K562 (cell line): ENCODE data around the gene DSP. TPM values are rescaled to one million over a fixed set of nuclear protein-coding genes. Genes with fewer than 3 reads are reported as not detected.
A peak's percentile ranks its signal among the peaks of the same experiment; 100 is the strongest.

Source experiments
- ATAC-seq: fragments of 200-7000 bp; cut with Tn5 transposase; 3 replicates; pipeline ENCODE4 v1.9.1; 2020; ENCODE audit warnings: moderate library complexity
- BruUV-seq: library from RNA; stranded (reverse); fragments of 400-500 nt; replicated peaks from 2 replicates; lab custom pipeline; 2021; lab: Mats Ljungman, UMichigan
- CTCF ChIA-PET: fragments of 300-600 bp; formaldehyde crosslinking; extraction: SDS; loops from one replicate; lab custom pipeline; 2021; ENCODE audit warnings: low intra/inter-chr PET ratio; lab: Yijun Ruan, JAX
- POLR2A ChIA-PET: fragments of 300-600, 350-650 bp; sonication (Branson Sonifier 250); formaldehyde crosslinking; extraction: SDS; loops from one replicate; lab custom pipeline; 2021; ENCODE audit warnings: antibody characterized with exemption, inconsistent platforms; lab: Yijun Ruan, JAX
- DNase-seq, 4 experiments: peaks; one replicate each; pipeline versions ENCODE4 v3.0.0 to v3.0.0-alpha.2; 2011 to 2018; ENCODE audit warnings: low spot score in 3 of 4, mixed read lengths in 3 of 4; ENCODE audit errors: extremely low read depth in 1 of 4
- FAIRE-seq: peaks from 2 replicates; lab custom pipeline; 2011; peaks lifted over from hg19 to GRCh38; lab: Jason Lieb, UNC
- H2AFZ ChIP-seq: 2 replicates; pipeline ENCODE4 v1.6.0; 2011; ENCODE audit warnings: low read depth, low read length, control low read depth, inconsistent platforms
- H3K27ac ChIP-seq: fragments of 200-600 bp; 3 replicates; pipeline ENCODE4 v1.8.0; 2011; ENCODE audit warnings: low read depth, mild to moderate bottlenecking, control low read depth, inconsistent platforms, low read length, moderate library complexity, mixed read lengths; ENCODE audit errors: extremely low read depth
- H3K27me3 ChIP-seq, 2 experiments: fragments of 300-600 bp in 1 of 2; 2 replicates in 1 of 2; 3 replicates in 1 of 2; pipeline versions ENCODE4 v1.6.0 to v1.8.0; 2011; ENCODE audit warnings: inconsistent platforms in 2 of 2, low read length in 2 of 2, mild to moderate bottlenecking in 1 of 2, mixed read lengths in 1 of 2, moderate library complexity in 1 of 2; ENCODE audit not compliant: control insufficient read depth in 2 of 2, insufficient read depth in 2 of 2
- H3K36me3 ChIP-seq: fragments of 300-600 bp; 3 replicates; pipeline ENCODE4 v1.8.0; 2011; ENCODE audit warnings: mild to moderate bottlenecking, low read length, inconsistent platforms; ENCODE audit not compliant: control insufficient read depth, insufficient read depth
- H3K4me1 ChIP-seq, 2 experiments: fragments of 200-600 bp in 1 of 2; replicated peaks in 1 of 2; 2 replicates in 1 of 2; 3 replicates in 1 of 2; pipeline versions ENCODE4 v1.5.1 to v1.8.0; 2011; ENCODE audit warnings: inconsistent platforms in 2 of 2, low read length in 2 of 2, mild to moderate bottlenecking in 1 of 2, mixed read lengths in 1 of 2, moderate library complexity in 1 of 2; ENCODE audit not compliant: control insufficient read depth in 2 of 2, insufficient read depth in 2 of 2
- H3K4me2 ChIP-seq: 2 replicates; pipeline ENCODE4 v1.6.1; 2011; ENCODE audit warnings: low read length, control low read depth, inconsistent platforms, mixed read lengths; ENCODE audit not compliant: insufficient read depth
- H3K4me3 ChIP-seq: fragments of 200-600 bp; sonication (generic), shearing (Covaris generic); 2 replicates; pipeline ENCODE4 v1.5.1; 2016; ENCODE audit warnings: control low read depth, inconsistent platforms
- H3K79me2 ChIP-seq: fragments of 200-600 bp; 3 replicates; pipeline ENCODE4 v1.8.0; 2011; ENCODE audit warnings: low read length, inconsistent platforms; ENCODE audit not compliant: control insufficient read depth, insufficient read depth
- H3K9ac ChIP-seq, 2 experiments: 2 replicates each; pipeline versions ENCODE4 v1.6.0 to v1.6.1; 2011; ENCODE audit warnings: low read depth in 2 of 2, low read length in 2 of 2, control low read depth in 1 of 2, inconsistent platforms in 1 of 2, mild to moderate bottlenecking in 1 of 2, mixed read lengths in 1 of 2; ENCODE audit not compliant: insufficient read depth in 1 of 2
- H3K9me1 ChIP-seq: one replicate; pipeline ENCODE4 v1.6.0; 2011; ENCODE audit warnings: inconsistent platforms, mild to moderate bottlenecking, low read length, moderate library complexity; ENCODE audit not compliant: control insufficient read depth, insufficient read depth
- H3K9me3 ChIP-seq: replicated peaks from 2 replicates; pipeline ENCODE4 v1.5.1; 2011; ENCODE audit warnings: low read depth, low read length, inconsistent platforms; ENCODE audit not compliant: control insufficient read depth, insufficient read depth
- H4K20me1 ChIP-seq: replicated peaks from 2 replicates; pipeline ENCODE4 v1.6.1; 2011; ENCODE audit warnings: low read length, inconsistent platforms, mixed read lengths; ENCODE audit not compliant: control insufficient read depth, insufficient read depth
- ARID1B ChIP-seq: fragments of 450-650 bp; IDR thresholded peaks from 2 replicates; pipeline ENCODE4 v1.6.1; 2016; ENCODE audit warnings: antibody characterized with exemption, mild to moderate bottlenecking, inconsistent platforms
- BHLHE40 ChIP-seq: IDR thresholded peaks from 2 replicates; pipeline ENCODE4 v1.6.1; 2011; ENCODE audit warnings: low read length, improper control_type of control experiment
- CBFA2T2 ChIP-seq: fragments of 450-650 bp; conservative IDR thresholded peaks from 2 replicates; pipeline ENCODE4 v1.6.1; 2017; ENCODE audit warnings: mild to moderate bottlenecking
- CBFA2T3 ChIP-seq: fragments of 450-650 bp; IDR thresholded peaks from 2 replicates; pipeline ENCODE4 v1.6.1; 2017
- CHD1 ChIP-seq: fragments of 200-600 bp; sonication (generic); IDR thresholded peaks from one replicate; pipeline ENCODE4 v1.6.1; 2012; ENCODE audit warnings: mild to moderate bottlenecking, moderate library complexity, low read length, inconsistent platforms
- HDAC1 ChIP-seq, 2 experiments: fragments of 450-650 bp; IDR thresholded peaks; 2 replicates each; pipeline ENCODE4 v1.6.1; 2016 to 2017; ENCODE audit warnings: inconsistent platforms in 1 of 2, mild to moderate bottlenecking in 1 of 2, moderate library complexity in 1 of 2
- KDM1A ChIP-seq, 2 experiments: fragments of 450-650 bp; IDR thresholded peaks; 2 replicates each; pipeline ENCODE4 v1.6.1; 2016; ENCODE audit warnings: mild to moderate bottlenecking in 2 of 2
- LARP7 ChIP-seq: fragments of 450-650 bp; IDR thresholded peaks from 2 replicates; pipeline ENCODE4 v1.6.1; 2016
- MCM2 ChIP-seq: fragments of 450-650 bp; IDR thresholded peaks from 2 replicates; pipeline ENCODE4 v1.6.1; 2017; ENCODE audit warnings: low read depth, mild to moderate bottlenecking
- MEIS2 ChIP-seq: fragments of 450-650 bp; IDR thresholded peaks from 2 replicates; pipeline ENCODE4 v1.6.1; 2014; ENCODE audit warnings: mild to moderate bottlenecking; ENCODE audit not compliant: partially characterized antibody
- NCOR1 ChIP-seq: fragments of 450-650 bp; IDR thresholded peaks from 2 replicates; pipeline ENCODE4 v1.6.1; 2016; ENCODE audit warnings: mild to moderate bottlenecking, moderate library complexity
- PKNOX1 ChIP-seq: fragments of 450-650 bp; IDR thresholded peaks from 2 replicates; pipeline ENCODE4 v1.6.1; 2016
- RCOR1 ChIP-seq, 2 experiments: IDR thresholded peaks; 2 replicates each; pipeline ENCODE4 v1.6.1; 2012; ENCODE audit warnings: low read depth in 2 of 2, low read length in 2 of 2, borderline replicate concordance in 1 of 2, improper control_type of control experiment in 1 of 2
- SNIP1 ChIP-seq: fragments of 450-650 bp; IDR thresholded peaks from 2 replicates; pipeline ENCODE4 v1.7.1; 2017; ENCODE audit warnings: low read depth, mild to moderate bottlenecking
- TAL1 ChIP-seq: fragments of 450-650 bp; IDR thresholded peaks from 2 replicates; pipeline ENCODE4 v1.6.1; 2016; ENCODE audit warnings: mild to moderate bottlenecking
- TEAD4 ChIP-seq, 2 experiments: sonication (generic) in 1 of 2; formaldehyde crosslinking in 1 of 2; IDR thresholded peaks; 2 replicates each; pipeline versions ENCODE4 v1.6.1 to v1.8.0; 2012 to 2022; ENCODE audit warnings: borderline replicate concordance in 1 of 2, inconsistent platforms in 1 of 2, low read length in 1 of 2, mild to moderate bottlenecking in 1 of 2, missing genetic modification reagents in 1 of 2
- WGBS: fragments of 100-300 bp; shearing (Covaris generic); methylation state at CpG from one replicate; pipeline ENCODE4 v1.1.6; 2016; ENCODE audit warnings: low coverage, mixed read lengths; ENCODE audit not compliant: insufficient coverage; ENCODE audit errors: missing lambda C conversion rate; 5-methylcytosine and 5-hydroxymethylcytosine counted together
- in situ Hi-C: fragments of 300-500 bp; cut with MboI; formaldehyde crosslinking; loops from 4 replicates; pipeline ENCODE4 v1.15.0; 2018; ENCODE audit warnings: inconsistent platforms, mixed read lengths
- intact Hi-C: fragments of 100-400 bp; cut with micrococcal nuclease; formaldehyde crosslinking; loops from 2 replicates; pipeline ENCODE4 v1.14.2; 2022
- polyA plus RNA-seq, 8 experiments: library from polyadenylated mRNA; depleted of rRNA in 4 of 8; stranded (reverse) in 5 of 8; unstranded in 3 of 8; fragments of >200 nt; fragmentation: Nextera tagmentation in 2 of 8; fragmentation: Illumina TruSeq in 1 of 8; extraction: Ambion mirVana in 2 of 8; extraction: Trizol in 1 of 8; gene quantifications; 2 replicates each; pipeline versions ENCODE4 v1.2.1 to v1.2.3, GENCODE V29; 2011 to 2014; ENCODE audit warnings: inconsistent platforms in 1 of 8, missing spikeins in 1 of 8
- total RNA-seq, 7 experiments: library from RNA; depleted of rRNA in 6 of 7; stranded (reverse); fragments of >200 nt in 6 of 7; fragmentation: Illumina TruSeq in 2 of 7; extraction: Trizol in 2 of 7; gene quantifications; 2 replicates each; pipeline versions ENCODE4 v1.2.1 to v1.2.3, GENCODE V29; 2011 to 2021; ENCODE audit warnings: low replicate concordance in 1 of 7

The DSP gene
- total and polyA plus RNA-seq, 9 of the 15 experiments (the other 6 are each of a cell fraction or from before 2014, with no cell fraction given), result under 0.01 to 0.24 (median 0.03) TPM; not detected in 2

GRCh38 chr6:7537565-7538174 is 3.8 kb upstream of the DSP start:
- in situ Hi-C loops, result no loop called here
- H3K36me3 ChIP-seq, result no peaks in the 10 kb centered on the region
- no peaks in the 10 kb centered on the region for H4K20me1 ChIP-seq
- ChIA-PET CTCF (no interaction called here), POLR2A (no interaction called here)
- 0% methylated on average over 4 of the region's 4 CpGs for WGBS
- no peak overlapping the region for H3K27ac ChIP-seq
- H3K4me2 ChIP-seq, result no peak overlapping the region
- no peak overlapping the region for H3K9ac ChIP-seq
- peaks cover 0 to 17% of the 10 kb centered on the region in 2 experiments; a peak in 2 of 5 replicates for H3K4me1 ChIP-seq
- intact Hi-C loops, result no loop called here
- no peak for DNase-seq
- BruUV-seq, result no TSS peak
- H3K9me1 ChIP-seq, result no peaks in the 10 kb centered on the region
- no peak for ATAC-seq
- TF ChIP-seq TAL1 (peak; percentile 49), PKNOX1 (peak; percentile 56; the same call in 1 of the 2 replicates), HDAC1 (IDR thresholded peaks at IDR 0.05) (peak in 1 of 2 experiments; percentile 42; a peak in 1 of 4 replicates), TEAD4 (IDR thresholded peaks at IDR 0.05; ENCODE audit: low read length) (peak; percentile 47; the same call in 1 of the 2 replicates), TEAD4 (CRISPR knock-in tag; IDR thresholded peaks at IDR 0.05; ENCODE audit: borderline replicate concordance) (no peak), NCOR1 (peak; percentile 23; the same call in 1 of the 2 replicates), KDM1A (IDR thresholded peaks at IDR 0.05) (peak; percentile 93 to 94), SNIP1 (no peak), ARID1B (peak; percentile 32; the same call in 1 of the 2 replicates), MEIS2 (peak; percentile 7), CBFA2T2 (peak; percentile 43), RCOR1 (IDR thresholded peaks at IDR 0.05; ENCODE audit: borderline replicate concordance in 1 of 2, low read depth in 2 of 2, low read length in 2 of 2) (peak; percentile 11 to 88; a peak in 2 of 4 replicates), CHD1 (no peak), CBFA2T3 (peak; percentile 70), LARP7 (no peak), MCM2 (no peak), BHLHE40 (no peak)
- H3K27me3 ChIP-seq, result peaks cover 41 to 58% of the 10 kb centered on the region in 2 experiments
- no peak overlapping the region for H3K4me3 ChIP-seq
- H3K79me2 ChIP-seq, result no peaks in the 10 kb centered on the region
- FAIRE-seq, result no peak
- no peak overlapping the region for H2AFZ ChIP-seq
- H3K9me3 ChIP-seq, result no peaks in the 10 kb centered on the region
